ENCODE data around the gene ARL4D.

ARL4D gene

DNA sequence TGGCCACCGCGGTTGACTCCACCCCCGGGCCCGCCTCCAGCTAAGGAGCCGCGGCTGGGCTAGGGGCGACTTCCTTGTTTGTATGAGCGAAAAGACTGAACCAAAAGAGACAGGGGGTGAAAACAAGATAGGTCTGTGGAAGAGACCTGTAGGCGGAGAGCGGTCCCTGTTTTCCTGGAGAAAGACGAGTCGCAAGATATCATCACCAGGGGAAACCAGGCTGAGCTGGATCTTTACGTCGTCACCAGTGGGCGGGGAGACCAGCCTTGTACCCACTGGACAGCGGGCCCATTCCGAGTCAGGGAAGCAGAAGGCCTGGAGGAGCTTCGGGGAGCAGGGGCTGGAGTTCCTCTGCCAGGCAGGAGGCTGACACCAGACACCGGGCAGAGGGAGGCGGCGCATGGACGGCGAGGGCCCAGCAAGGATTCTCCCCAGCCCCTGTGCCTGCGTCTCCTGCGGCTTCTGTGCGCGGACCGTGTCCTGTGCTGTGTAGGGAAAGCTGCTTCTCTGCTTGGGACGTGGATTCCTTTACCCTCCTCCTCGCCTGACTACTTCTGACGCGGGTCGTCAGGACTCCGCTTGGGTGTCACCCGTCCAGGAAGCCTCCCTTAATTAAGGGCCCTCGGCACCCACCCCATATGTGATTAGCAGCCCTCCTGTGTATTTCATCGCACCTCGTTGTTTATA lies 10.3 kb upstream of the ARL4D start:
- ChIA-PET CTCF (interaction anchor here (0.6 to 3.2 kb wide), 14 partner anchors 10 to 590 kb away, joined by 3 to 29 read pairs (median 4); partner anchors contain the start of genes ARL4D, COA3 and DHX8), POLR2A (interaction anchor here (0.6 to 2.0 kb wide), 21 partner anchors 10 to 617 kb away, joined by 3 to 130 read pairs (median 4); partner anchors contain the start of genes ARL4D, DHX8, NBR1 and RPL27)
- Histone ChIP-seq H3K4me1 (ENCODE audit: control insufficient read depth, insufficient read depth, low read length) (no peaks in the 10 kb centered on the region), H3K4me3 (ENCODE audit: low read depth, low read length) (peak overlapping the region; percentile 61), H3K9me3 (ENCODE audit: control insufficient read depth, insufficient read depth, low read depth, low read length) (no peaks in the 10 kb centered on the region), H3K27ac (ENCODE audit: extremely low read depth, low read depth, low read length) (peak overlapping the region; percentile 86), H3K36me3 (ENCODE audit: control insufficient read depth in 2 of 2, insufficient read depth in 1 of 2, low read length in 2 of 2) (no peaks in the 10 kb centered on the region)
- TF ChIP-seq ZFHX2 (tag by site-specific recombination; conservative IDR thresholded peaks at IDR 0.05) (peak; percentile 93), ZNF114 (tag by site-specific recombination; IDR thresholded peaks at IDR 0.05) (no peak), ZNF19 (tag by site-specific recombination; IDR thresholded peaks at IDR 0.05; ENCODE audit: low read depth) (no peak), ZNF302 (tag by site-specific recombination; IDR thresholded peaks at IDR 0.05; ENCODE audit: low read depth) (no peak), ZNF211 (tag by site-specific recombination; IDR thresholded peaks at IDR 0.05; ENCODE audit: low read depth) (no peak), ZNF600 (tag by site-specific recombination; IDR thresholded peaks at IDR 0.05) (peak; percentile 96), ZNF24 (tag by site-specific recombination; IDR thresholded peaks at IDR 0.05) (0 out of 2 replicates have a peak, but pooled peaks have one; percentile 44), ZNF501 (tag by site-specific recombination; IDR thresholded peaks at IDR 0.05) (peak; percentile 82), ZBTB48 (tag by site-specific recombination; IDR thresholded peaks at IDR 0.05) (peak; percentile 71), ZNF121 (tag by site-specific recombination; IDR thresholded peaks at IDR 0.05) (0 out of 2 replicates have a peak, but pooled peaks have one; percentile 26), IKZF3 (tag by site-specific recombination; IDR thresholded peaks at IDR 0.05) (peak; percentile 95), ZNF837 (tag by site-specific recombination; IDR thresholded peaks at IDR 0.05) (peak; percentile 50; the same call in 1 of the 2 replicates), ZNF311 (tag by site-specific recombination; IDR thresholded peaks at IDR 0.05; ENCODE audit: borderline replicate concordance) (no peak), ZNF366 (tag by site-specific recombination; conservative IDR thresholded peaks at IDR 0.05) (peak; percentile 64), ZXDB (tag by site-specific recombination; IDR thresholded peaks at IDR 0.05) (peak; percentile 76), SP3 (tag by site-specific recombination; IDR thresholded peaks at IDR 0.05) (peak; percentile 94), ZIC2 (tag by site-specific recombination; IDR thresholded peaks at IDR 0.05) (no peak), ZNF76 (tag by site-specific recombination; IDR thresholded peaks at IDR 0.05; ENCODE audit: borderline replicate concordance, low read depth) (peak; percentile 27; the same call in 1 of the 2 replicates), ZNF324 (tag by site-specific recombination; IDR thresholded peaks at IDR 0.05) (0 out of 2 replicates have a peak, but pooled peaks have one; percentile 33), ZNF677 (tag by site-specific recombination; IDR thresholded peaks at IDR 0.05) (0 out of 2 replicates have a peak, but pooled peaks have one; percentile 3), ZEB2 (tag by site-specific recombination; IDR thresholded peaks at IDR 0.05) (no peak), KLF9 (tag by site-specific recombination; IDR thresholded peaks at IDR 0.05; ENCODE audit: low read depth) (0 out of 2 replicates have a peak, but pooled peaks have one; percentile 34), ZNF335 (tag by site-specific recombination; conservative IDR thresholded peaks at IDR 0.05) (peak; percentile 65), WT1 (tag by site-specific recombination; IDR thresholded peaks at IDR 0.05) (peak; percentile 47; the same call in 1 of the 2 replicates)
- TF ChIP-seq, protein P1, sequence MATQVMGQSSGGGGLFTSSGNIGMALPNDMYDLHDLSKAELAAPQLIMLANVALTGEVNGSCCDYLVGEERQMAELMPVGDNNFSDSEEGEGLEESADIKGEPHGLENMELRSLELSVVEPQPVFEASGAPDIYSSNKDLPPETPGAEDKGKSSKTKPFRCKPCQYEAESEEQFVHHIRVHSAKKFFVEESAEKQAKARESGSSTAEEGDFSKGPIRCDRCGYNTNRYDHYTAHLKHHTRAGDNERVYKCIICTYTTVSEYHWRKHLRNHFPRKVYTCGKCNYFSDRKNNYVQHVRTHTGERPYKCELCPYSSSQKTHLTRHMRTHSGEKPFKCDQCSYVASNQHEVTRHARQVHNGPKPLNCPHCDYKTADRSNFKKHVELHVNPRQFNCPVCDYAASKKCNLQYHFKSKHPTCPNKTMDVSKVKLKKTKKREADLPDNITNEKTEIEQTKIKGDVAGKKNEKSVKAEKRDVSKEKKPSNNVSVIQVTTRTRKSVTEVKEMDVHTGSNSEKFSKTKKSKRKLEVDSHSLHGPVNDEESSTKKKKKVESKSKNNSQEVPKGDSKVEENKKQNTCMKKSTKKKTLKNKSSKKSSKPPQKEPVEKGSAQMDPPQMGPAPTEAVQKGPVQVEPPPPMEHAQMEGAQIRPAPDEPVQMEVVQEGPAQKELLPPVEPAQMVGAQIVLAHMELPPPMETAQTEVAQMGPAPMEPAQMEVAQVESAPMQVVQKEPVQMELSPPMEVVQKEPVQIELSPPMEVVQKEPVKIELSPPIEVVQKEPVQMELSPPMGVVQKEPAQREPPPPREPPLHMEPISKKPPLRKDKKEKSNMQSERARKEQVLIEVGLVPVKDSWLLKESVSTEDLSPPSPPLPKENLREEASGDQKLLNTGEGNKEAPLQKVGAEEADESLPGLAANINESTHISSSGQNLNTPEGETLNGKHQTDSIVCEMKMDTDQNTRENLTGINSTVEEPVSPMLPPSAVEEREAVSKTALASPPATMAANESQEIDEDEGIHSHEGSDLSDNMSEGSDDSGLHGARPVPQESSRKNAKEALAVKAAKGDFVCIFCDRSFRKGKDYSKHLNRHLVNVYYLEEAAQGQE (tag by site-specific recombination; IDR thresholded peaks at IDR 0.05) = peak; percentile 56; the same call in 1 of the 2 replicates
- TF ChIP-seq, protein P2, sequence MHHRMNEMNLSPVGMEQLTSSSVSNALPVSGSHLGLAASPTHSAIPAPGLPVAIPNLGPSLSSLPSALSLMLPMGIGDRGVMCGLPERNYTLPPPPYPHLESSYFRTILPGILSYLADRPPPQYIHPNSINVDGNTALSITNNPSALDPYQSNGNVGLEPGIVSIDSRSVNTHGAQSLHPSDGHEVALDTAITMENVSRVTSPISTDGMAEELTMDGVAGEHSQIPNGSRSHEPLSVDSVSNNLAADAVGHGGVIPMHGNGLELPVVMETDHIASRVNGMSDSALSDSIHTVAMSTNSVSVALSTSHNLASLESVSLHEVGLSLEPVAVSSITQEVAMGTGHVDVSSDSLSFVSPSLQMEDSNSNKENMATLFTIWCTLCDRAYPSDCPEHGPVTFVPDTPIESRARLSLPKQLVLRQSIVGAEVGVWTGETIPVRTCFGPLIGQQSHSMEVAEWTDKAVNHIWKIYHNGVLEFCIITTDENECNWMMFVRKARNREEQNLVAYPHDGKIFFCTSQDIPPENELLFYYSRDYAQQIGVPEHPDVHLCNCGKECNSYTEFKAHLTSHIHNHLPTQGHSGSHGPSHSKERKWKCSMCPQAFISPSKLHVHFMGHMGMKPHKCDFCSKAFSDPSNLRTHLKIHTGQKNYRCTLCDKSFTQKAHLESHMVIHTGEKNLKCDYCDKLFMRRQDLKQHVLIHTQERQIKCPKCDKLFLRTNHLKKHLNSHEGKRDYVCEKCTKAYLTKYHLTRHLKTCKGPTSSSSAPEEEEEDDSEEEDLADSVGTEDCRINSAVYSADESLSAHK (tag by site-specific recombination; IDR thresholded peaks at IDR 0.05) = peak; percentile 41; the same call in 1 of the 2 replicates
- TF ChIP-seq, protein P3, sequence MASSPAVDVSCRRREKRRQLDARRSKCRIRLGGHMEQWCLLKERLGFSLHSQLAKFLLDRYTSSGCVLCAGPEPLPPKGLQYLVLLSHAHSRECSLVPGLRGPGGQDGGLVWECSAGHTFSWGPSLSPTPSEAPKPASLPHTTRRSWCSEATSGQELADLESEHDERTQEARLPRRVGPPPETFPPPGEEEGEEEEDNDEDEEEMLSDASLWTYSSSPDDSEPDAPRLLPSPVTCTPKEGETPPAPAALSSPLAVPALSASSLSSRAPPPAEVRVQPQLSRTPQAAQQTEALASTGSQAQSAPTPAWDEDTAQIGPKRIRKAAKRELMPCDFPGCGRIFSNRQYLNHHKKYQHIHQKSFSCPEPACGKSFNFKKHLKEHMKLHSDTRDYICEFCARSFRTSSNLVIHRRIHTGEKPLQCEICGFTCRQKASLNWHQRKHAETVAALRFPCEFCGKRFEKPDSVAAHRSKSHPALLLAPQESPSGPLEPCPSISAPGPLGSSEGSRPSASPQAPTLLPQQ (tag by site-specific recombination; IDR thresholded peaks at IDR 0.05) = peak; percentile 70
- TF ChIP-seq, protein P4, sequence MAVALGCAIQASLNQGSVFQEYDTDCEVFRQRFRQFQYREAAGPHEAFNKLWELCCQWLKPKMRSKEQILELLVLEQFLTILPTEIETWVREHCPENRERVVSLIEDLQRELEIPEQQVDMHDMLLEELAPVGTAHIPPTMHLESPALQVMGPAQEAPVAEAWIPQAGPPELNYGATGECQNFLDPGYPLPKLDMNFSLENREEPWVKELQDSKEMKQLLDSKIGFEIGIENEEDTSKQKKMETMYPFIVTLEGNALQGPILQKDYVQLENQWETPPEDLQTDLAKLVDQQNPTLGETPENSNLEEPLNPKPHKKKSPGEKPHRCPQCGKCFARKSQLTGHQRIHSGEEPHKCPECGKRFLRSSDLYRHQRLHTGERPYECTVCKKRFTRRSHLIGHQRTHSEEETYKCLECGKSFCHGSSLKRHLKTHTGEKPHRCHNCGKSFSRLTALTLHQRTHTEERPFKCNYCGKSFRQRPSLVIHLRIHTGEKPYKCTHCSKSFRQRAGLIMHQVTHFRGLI (tag by site-specific recombination; IDR thresholded peaks at IDR 0.05) = no peak

Measured in HEK293 (cell line).